ENCODE results near the gene CXorf58. TPM values are rescaled to one million over a fixed set of nuclear protein-coding genes. Genes with fewer than 3 reads are reported as not detected.

The CXorf58 gene
- total and polyA plus RNA-seq, 2 of the 8 experiments (the other 6 are each of a cell fraction or from before 2014, with no cell fraction given), result 0.05 TPM; not detected in 1

- TF ChIP-seq, protein P1, sequence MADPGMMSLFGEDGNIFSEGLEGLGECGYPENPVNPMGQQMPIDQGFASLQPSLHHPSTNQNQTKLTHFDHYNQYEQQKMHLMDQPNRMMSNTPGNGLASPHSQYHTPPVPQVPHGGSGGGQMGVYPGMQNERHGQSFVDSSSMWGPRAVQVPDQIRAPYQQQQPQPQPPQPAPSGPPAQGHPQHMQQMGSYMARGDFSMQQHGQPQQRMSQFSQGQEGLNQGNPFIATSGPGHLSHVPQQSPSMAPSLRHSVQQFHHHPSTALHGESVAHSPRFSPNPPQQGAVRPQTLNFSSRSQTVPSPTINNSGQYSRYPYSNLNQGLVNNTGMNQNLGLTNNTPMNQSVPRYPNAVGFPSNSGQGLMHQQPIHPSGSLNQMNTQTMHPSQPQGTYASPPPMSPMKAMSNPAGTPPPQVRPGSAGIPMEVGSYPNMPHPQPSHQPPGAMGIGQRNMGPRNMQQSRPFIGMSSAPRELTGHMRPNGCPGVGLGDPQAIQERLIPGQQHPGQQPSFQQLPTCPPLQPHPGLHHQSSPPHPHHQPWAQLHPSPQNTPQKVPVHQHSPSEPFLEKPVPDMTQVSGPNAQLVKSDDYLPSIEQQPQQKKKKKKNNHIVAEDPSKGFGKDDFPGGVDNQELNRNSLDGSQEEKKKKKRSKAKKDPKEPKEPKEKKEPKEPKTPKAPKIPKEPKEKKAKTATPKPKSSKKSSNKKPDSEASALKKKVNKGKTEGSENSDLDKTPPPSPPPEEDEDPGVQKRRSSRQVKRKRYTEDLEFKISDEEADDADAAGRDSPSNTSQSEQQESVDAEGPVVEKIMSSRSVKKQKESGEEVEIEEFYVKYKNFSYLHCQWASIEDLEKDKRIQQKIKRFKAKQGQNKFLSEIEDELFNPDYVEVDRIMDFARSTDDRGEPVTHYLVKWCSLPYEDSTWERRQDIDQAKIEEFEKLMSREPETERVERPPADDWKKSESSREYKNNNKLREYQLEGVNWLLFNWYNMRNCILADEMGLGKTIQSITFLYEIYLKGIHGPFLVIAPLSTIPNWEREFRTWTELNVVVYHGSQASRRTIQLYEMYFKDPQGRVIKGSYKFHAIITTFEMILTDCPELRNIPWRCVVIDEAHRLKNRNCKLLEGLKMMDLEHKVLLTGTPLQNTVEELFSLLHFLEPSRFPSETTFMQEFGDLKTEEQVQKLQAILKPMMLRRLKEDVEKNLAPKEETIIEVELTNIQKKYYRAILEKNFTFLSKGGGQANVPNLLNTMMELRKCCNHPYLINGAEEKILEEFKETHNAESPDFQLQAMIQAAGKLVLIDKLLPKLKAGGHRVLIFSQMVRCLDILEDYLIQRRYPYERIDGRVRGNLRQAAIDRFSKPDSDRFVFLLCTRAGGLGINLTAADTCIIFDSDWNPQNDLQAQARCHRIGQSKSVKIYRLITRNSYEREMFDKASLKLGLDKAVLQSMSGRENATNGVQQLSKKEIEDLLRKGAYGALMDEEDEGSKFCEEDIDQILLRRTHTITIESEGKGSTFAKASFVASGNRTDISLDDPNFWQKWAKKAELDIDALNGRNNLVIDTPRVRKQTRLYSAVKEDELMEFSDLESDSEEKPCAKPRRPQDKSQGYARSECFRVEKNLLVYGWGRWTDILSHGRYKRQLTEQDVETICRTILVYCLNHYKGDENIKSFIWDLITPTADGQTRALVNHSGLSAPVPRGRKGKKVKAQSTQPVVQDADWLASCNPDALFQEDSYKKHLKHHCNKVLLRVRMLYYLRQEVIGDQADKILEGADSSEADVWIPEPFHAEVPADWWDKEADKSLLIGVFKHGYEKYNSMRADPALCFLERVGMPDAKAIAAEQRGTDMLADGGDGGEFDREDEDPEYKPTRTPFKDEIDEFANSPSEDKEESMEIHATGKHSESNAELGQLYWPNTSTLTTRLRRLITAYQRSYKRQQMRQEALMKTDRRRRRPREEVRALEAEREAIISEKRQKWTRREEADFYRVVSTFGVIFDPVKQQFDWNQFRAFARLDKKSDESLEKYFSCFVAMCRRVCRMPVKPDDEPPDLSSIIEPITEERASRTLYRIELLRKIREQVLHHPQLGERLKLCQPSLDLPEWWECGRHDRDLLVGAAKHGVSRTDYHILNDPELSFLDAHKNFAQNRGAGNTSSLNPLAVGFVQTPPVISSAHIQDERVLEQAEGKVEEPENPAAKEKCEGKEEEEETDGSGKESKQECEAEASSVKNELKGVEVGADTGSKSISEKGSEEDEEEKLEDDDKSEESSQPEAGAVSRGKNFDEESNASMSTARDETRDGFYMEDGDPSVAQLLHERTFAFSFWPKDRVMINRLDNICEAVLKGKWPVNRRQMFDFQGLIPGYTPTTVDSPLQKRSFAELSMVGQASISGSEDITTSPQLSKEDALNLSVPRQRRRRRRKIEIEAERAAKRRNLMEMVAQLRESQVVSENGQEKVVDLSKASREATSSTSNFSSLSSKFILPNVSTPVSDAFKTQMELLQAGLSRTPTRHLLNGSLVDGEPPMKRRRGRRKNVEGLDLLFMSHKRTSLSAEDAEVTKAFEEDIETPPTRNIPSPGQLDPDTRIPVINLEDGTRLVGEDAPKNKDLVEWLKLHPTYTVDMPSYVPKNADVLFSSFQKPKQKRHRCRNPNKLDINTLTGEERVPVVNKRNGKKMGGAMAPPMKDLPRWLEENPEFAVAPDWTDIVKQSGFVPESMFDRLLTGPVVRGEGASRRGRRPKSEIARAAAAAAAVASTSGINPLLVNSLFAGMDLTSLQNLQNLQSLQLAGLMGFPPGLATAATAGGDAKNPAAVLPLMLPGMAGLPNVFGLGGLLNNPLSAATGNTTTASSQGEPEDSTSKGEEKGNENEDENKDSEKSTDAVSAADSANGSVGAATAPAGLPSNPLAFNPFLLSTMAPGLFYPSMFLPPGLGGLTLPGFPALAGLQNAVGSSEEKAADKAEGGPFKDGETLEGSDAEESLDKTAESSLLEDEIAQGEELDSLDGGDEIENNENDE (IDR thresholded peaks at IDR 0.05; ENCODE audit: insufficient replicate concordance, low read length), result no peak
These were observed 3.7 kb upstream of the CXorf58 start (continued) for GRCh38 chrX:23904096-23904495.
